Naive B cell (primary cell): ENCODE data around the gene STARD9. TPM values are rescaled to one million over a fixed set of nuclear protein-coding genes. Genes with fewer than 3 reads are reported as not detected.

ENCODE experiments used
- ATAC-seq, 2 donors: fragments of 150-1000 bp; cut with Tn5 transposase; 2 replicates each; pipeline ENCODE4 v1.10.0; 2021; ENCODE audit warnings: low read depth in 2 of 2, mild to moderate bottlenecking in 2 of 2, moderate library complexity in 2 of 2
- DNase-seq: peaks from one replicate; pipeline ENCODE4 v3.0.0; 2022
- H3K27ac Mint-ChIP-seq, 6 donors: one replicate each; pipeline ENCODE4 v1.8.0; 2020 to 2022; ENCODE audit warnings: mild to moderate bottlenecking in 6 of 6, mixed read lengths in 6 of 6, moderate library complexity in 5 of 6, inconsistent platforms in 2 of 6
- H3K27me3 Mint-ChIP-seq, 3 donors: one replicate each; pipeline ENCODE4 v1.8.0; 2021 to 2022; ENCODE audit warnings: mixed read lengths in 3 of 3, mild to moderate bottlenecking in 1 of 3
- H3K36me3 Mint-ChIP-seq, 2 donors: one replicate each; pipeline ENCODE4 v1.8.0; 2020 to 2022; ENCODE audit warnings: mixed read lengths in 2 of 2, inconsistent platforms in 1 of 2, mild to moderate bottlenecking in 1 of 2
- H3K4me1 Mint-ChIP-seq, 3 donors: one replicate each; pipeline ENCODE4 v1.8.0; 2020 to 2022; ENCODE audit warnings: mixed read lengths in 3 of 3, inconsistent platforms in 1 of 3, mild to moderate bottlenecking in 1 of 3, moderate library complexity in 1 of 3
- H3K4me3 Mint-ChIP-seq, 8 donors: one replicate each; pipeline ENCODE4 v1.8.0; 2020 to 2022; ENCODE audit warnings: mild to moderate bottlenecking in 8 of 8, mixed read lengths in 8 of 8, moderate library complexity in 8 of 8, inconsistent platforms in 2 of 8
- H3K9me3 Mint-ChIP-seq, 7 donors: one replicate each; pipeline ENCODE4 v1.8.0; 2020 to 2022; ENCODE audit warnings: mixed read lengths in 7 of 7, mild to moderate bottlenecking in 5 of 7, inconsistent platforms in 2 of 7, moderate library complexity in 1 of 7
- polyA plus RNA-seq, 6 donors: library from polyadenylated mRNA; unstranded; fragments of 300-500 nt; fragmentation: Illumina TruSeq; gene quantifications; one replicate each; pipeline ENCODE4 v1.2.3, GENCODE V29; 2021; ENCODE audit warnings: low read depth in 6 of 6

Gene STARD9
- polyA plus RNA-seq, 6 donors from 2014 or later = 0.28 to 1.9 (median 0.91) TPM

- peak overlapping the region in 3 of 6 donors; percentile 35 to 69 (median 65) for H3K27ac Mint-ChIP-seq
Measured at GRCh38 chr15:42695527-42696071, 120.2 kb downstream of the STARD9 start.

GRCh38 chr15:42696626-42697025 lies 121.2 kb downstream of the STARD9 start:
- peaks cover 0 to 10% of the 10 kb centered on the region in 2 donors for H3K36me3 Mint-ChIP-seq
- peak overlapping the region in 4 of 6 donors; percentile 0 to 58 (median 8) for H3K27ac Mint-ChIP-seq
- no peaks in the 10 kb centered on the region for H3K27me3 Mint-ChIP-seq
- no peak overlapping the region for H3K4me3 Mint-ChIP-seq
- ATAC-seq (no peak), DNase-seq (no peak)
- peaks cover 0 to 2% (median 0%) of the 10 kb centered on the region in 3 donors for H3K4me1 Mint-ChIP-seq
- no peaks in the 10 kb centered on the region for H3K9me3 Mint-ChIP-seq

More at GRCh38 chr15:42695527-42696071, 120.2 kb downstream of the STARD9 start:
- no peak for DNase-seq
- peak overlapping the region in 1 of 8 donors; percentile 37 for H3K4me3 Mint-ChIP-seq
- no peaks in the 10 kb centered on the region for H3K9me3 Mint-ChIP-seq
- H3K36me3 Mint-ChIP-seq = peaks cover 0 to 1% of the 10 kb centered on the region in 2 donors
- no peaks in the 10 kb centered on the region for H3K27me3 Mint-ChIP-seq
- H3K4me1 Mint-ChIP-seq = peaks cover 0 to 2% (median 0%) of the 10 kb centered on the region in 3 donors
- ATAC-seq = no peak

- H3K27ac Mint-ChIP-seq = peak overlapping the region in 2 of 6 donors; percentile 22 to 33
Measured at GRCh38 chr15:42704492-42704926, 129.1 kb downstream of the STARD9 start.

DNA sequence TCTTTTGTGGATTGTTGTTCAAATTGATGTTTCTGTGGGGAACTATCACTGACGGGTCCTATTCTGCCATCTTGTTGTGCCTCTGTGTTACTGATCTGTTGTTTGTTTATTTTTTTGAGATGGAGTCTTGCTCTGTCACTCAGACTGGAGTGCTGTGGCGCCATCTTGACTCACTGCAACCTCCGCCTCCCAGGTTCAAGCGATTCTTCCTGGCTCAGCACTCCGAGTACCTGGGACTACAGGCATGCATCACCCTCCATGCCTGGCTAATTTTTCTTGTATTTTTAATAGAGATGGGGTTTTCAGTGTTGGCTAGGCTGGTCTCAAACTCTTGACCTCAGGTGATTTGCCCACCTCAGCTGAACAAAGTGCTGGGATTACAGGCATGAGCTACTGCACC lies 129.9 kb downstream of the STARD9 start:
- Mint-ChIP-seq H3K4me3 (no peak overlapping the region), H3K9me3 (no peaks in the 10 kb centered on the region), H3K4me1 (peaks cover 0 to 2% (median 0%) of the 10 kb centered on the region in 3 donors), H3K36me3 (peaks cover 0 to 13% of the 10 kb centered on the region in 2 donors), H3K27me3 (no peaks in the 10 kb centered on the region), H3K27ac (no peak overlapping the region)
- DNase-seq (no peak), ATAC-seq (no peak)

More at GRCh38 chr15:42704492-42704926, 129.1 kb downstream of the STARD9 start:
- Mint-ChIP-seq H3K4me3 (no peak overlapping the region), H3K9me3 (no peaks in the 10 kb centered on the region), H3K4me1 (peaks cover 0 to 2% (median 0%) of the 10 kb centered on the region in 3 donors), H3K27me3 (no peaks in the 10 kb centered on the region), H3K36me3 (peaks cover 0 to 13% of the 10 kb centered on the region in 2 donors)
- peak; percentile 77 to 81 for ATAC-seq
- peak; percentile 37 for DNase-seq

GRCh38 chr15:42707068-42707467 lies 131.7 kb downstream of the STARD9 start:
- ATAC-seq = no peak
- Mint-ChIP-seq H3K27ac (no peak overlapping the region), H3K27me3 (no peaks in the 10 kb centered on the region), H3K36me3 (peaks cover 0 to 3% of the 10 kb centered on the region in 2 donors), H3K4me3 (no peak overlapping the region), H3K9me3 (no peaks in the 10 kb centered on the region), H3K4me1 (peaks cover 0 to 2% (median 0%) of the 10 kb centered on the region in 3 donors)
- DNase-seq = no peak

DNA sequence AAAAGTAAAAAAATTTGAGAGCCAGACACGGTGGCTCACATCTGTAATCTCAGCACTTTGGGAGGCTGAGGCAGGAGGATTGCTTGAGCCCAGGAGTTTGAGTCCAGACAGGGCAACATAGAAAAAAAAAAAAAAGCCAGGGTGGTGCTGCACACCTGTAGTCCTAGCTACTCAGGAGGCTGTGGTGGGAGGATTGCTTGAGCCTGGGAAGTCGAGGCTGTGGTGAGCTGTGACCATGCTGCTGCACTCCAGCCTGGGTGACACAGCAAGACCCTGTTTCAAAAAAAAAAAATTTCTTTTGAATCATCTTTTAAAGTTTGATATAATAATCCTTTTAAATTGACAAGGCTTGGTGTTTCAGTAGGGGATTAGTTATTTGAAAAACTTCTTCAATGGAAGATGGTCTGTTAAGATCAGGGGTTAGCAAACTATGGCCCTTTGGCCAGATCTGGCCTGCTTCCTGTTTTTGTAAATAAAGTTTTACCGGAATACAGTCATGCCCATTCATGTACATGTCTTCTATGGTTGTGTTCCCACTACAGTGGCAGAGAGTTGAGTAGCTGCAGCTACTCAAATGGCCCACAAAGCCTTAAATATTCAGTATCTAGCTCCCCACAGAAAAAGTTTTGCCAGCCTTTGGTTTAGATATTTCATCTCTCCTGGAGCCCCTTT lies 132.6 kb downstream of the STARD9 start:
- Mint-ChIP-seq H3K27ac (peak overlapping the region in 1 of 6 donors; percentile 85), H3K4me1 (peaks cover 0 to 2% (median 0%) of the 10 kb centered on the region in 3 donors), H3K36me3 (peaks cover 0 to 3% of the 10 kb centered on the region in 2 donors), H3K27me3 (no peaks in the 10 kb centered on the region), H3K9me3 (no peaks in the 10 kb centered on the region), H3K4me3 (no peak overlapping the region)
- ATAC-seq = no peak
- DNase-seq = no peak

DNA sequence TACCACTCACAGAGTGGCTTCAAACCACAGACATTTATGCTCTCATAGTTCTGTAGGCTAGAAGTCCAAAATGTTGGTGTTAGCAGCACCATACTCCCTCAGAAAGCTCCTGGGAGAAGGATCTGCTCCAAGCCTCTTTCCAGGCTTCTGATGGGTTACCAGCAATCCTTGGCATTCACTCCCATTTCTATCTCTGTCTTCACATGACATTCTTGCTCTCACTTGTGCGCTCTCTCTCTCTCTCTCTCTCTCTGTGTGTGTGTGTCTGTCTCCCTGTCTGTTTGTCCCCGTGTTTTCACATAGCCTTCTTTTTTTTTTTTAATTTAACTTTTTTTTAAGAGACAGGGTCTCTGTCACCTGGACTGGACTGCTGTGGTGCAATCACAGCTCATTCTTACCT lies 135.3 kb downstream of the STARD9 start:
- Mint-ChIP-seq H3K36me3 (no peaks in the 10 kb centered on the region), H3K4me1 (no peaks in the 10 kb centered on the region), H3K4me3 (no peak overlapping the region), H3K27me3 (no peaks in the 10 kb centered on the region), H3K9me3 (no peaks in the 10 kb centered on the region), H3K27ac (no peak overlapping the region)
- no peak for DNase-seq
- ATAC-seq = no peak

- H3K9me3 Mint-ChIP-seq = no peaks in the 10 kb centered on the region
- DNase-seq (no peak), ATAC-seq (no peak)
- H3K4me1 Mint-ChIP-seq = no peaks in the 10 kb centered on the region
- no peaks in the 10 kb centered on the region for H3K27me3 Mint-ChIP-seq
- H3K4me3 Mint-ChIP-seq = no peak overlapping the region
- no peak overlapping the region for H3K27ac Mint-ChIP-seq
- H3K36me3 Mint-ChIP-seq = no peaks in the 10 kb centered on the region
Measured at GRCh38 chr15:42711746-42712145, 136.3 kb downstream of the STARD9 start.

- no peak overlapping the region for H3K4me3 Mint-ChIP-seq
- ATAC-seq (no peak), DNase-seq (no peak)
- H3K9me3 Mint-ChIP-seq = no peaks in the 10 kb centered on the region
- no peaks in the 10 kb centered on the region for H3K36me3 Mint-ChIP-seq
- no peaks in the 10 kb centered on the region for H3K27me3 Mint-ChIP-seq
- no peak overlapping the region for H3K27ac Mint-ChIP-seq
- no peaks in the 10 kb centered on the region for H3K4me1 Mint-ChIP-seq
Measured at GRCh38 chr15:42712584-42712983, 137.2 kb downstream of the STARD9 start.

GRCh38 chr15:42716125-42716524 lies 140.7 kb downstream of the STARD9 start:
- Mint-ChIP-seq H3K4me3 (peak overlapping the region in 1 of 8 donors; percentile 5), H3K27ac (peak overlapping the region in 2 of 6 donors; percentile 47 to 70), H3K9me3 (no peaks in the 10 kb centered on the region), H3K27me3 (no peaks in the 10 kb centered on the region), H3K4me1 (no peaks in the 10 kb centered on the region), H3K36me3 (no peaks in the 10 kb centered on the region)
- ATAC-seq (no peak), DNase-seq (no peak)

DNA sequence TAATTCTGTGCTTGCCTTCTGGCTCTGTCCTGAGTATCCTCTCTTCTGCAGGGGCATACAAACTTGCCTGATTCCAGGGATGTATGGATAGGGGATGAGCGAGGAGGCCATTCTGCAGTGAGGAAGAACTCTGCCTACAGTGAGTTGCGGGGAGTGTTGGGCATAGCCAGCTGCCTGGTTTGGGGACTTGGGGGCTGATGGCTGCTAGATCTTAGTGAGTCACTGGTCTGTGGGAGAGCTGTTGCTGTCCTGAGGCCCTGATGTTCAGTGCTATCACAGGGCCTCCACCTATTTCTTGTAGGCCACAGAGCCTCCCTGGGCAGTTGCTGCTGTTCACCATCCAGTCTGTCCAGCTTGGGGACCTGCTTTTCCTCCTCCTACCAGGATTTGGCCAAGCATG lies 141.2 kb downstream of the STARD9 start:
- H3K4me3 Mint-ChIP-seq = no peak overlapping the region
- H3K9me3 Mint-ChIP-seq = no peaks in the 10 kb centered on the region
- H3K27ac Mint-ChIP-seq = peak overlapping the region in 1 of 6 donors; percentile 47
- DNase-seq (no peak), ATAC-seq (no peak)
- H3K4me1 Mint-ChIP-seq = no peaks in the 10 kb centered on the region
- no peaks in the 10 kb centered on the region for H3K27me3 Mint-ChIP-seq
- H3K36me3 Mint-ChIP-seq = no peaks in the 10 kb centered on the region

DNA sequence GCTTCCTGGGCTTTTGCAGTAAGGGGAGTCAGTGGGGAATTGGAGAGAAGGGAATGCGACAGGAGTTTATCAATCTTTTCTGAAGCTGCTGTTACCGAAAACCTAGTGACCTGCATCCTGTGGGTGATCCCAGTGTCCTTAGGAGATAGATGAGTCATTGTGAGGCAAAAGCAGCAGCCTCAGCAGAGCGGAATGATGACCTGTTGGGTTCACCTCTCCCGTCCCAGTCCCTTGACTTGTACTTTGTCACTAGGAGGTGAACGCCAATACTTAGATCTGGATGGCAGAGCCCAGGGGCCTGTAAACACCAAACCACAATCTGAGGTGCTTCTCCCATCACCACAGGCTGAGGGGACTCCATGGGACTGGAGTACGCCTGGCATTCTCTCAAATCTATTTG lies 143.6 kb downstream of the STARD9 start:
- Mint-ChIP-seq H3K36me3 (no peaks in the 10 kb centered on the region), H3K4me3 (no peak overlapping the region), H3K4me1 (no peaks in the 10 kb centered on the region), H3K27ac (no peak overlapping the region), H3K9me3 (no peaks in the 10 kb centered on the region), H3K27me3 (no peaks in the 10 kb centered on the region)
- DNase-seq (no peak), ATAC-seq (no peak)

DNA sequence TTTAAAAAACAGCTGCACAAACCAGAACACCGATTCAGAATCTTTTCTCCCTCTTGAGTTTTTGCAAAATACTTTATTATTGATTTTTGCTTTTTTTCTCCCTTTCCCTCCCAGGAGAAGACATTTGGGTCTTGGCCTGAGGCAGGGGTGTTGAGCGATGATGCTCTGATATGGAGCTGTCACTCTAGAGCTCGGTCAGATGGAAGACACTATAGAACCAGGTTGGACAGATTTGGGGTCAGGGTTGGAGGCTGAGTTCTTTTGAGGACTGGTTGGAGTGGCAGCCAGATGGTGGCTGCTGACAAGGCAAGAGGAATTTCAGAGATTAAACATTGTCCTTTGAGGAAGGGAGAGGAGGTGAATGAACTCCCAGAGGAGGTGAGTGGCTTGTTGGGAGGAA lies 144.7 kb downstream of the STARD9 start:
- H3K36me3 Mint-ChIP-seq = no peaks in the 10 kb centered on the region
- H3K4me1 Mint-ChIP-seq = no peaks in the 10 kb centered on the region
- no peak overlapping the region for H3K4me3 Mint-ChIP-seq
- H3K9me3 Mint-ChIP-seq = no peaks in the 10 kb centered on the region
- peak overlapping the region in 5 of 6 donors; percentile 8 to 77 (median 66) for H3K27ac Mint-ChIP-seq
- no peaks in the 10 kb centered on the region for H3K27me3 Mint-ChIP-seq
- DNase-seq = no peak
- no peak for ATAC-seq

- DNase-seq (no peak), ATAC-seq (no peak)
- Mint-ChIP-seq H3K4me3 (no peak overlapping the region), H3K36me3 (no peaks in the 10 kb centered on the region), H3K27me3 (no peaks in the 10 kb centered on the region), H3K4me1 (no peaks in the 10 kb centered on the region), H3K27ac (peak overlapping the region in 2 of 6 donors; percentile 8), H3K9me3 (no peaks in the 10 kb centered on the region)
Measured at GRCh38 chr15:42721016-42721415, 145.6 kb downstream of the STARD9 start.
